ENCODE measurements around the gene GJE1.
A peak's percentile ranks its signal among the peaks of the same experiment; 100 is the strongest.
"Not testable (repeated sequence)": the region's sequence is repeated elsewhere in the genome, so short reads cannot be mapped to it uniquely, and the experiment has no call there.

GJE1 gene

DNA sequence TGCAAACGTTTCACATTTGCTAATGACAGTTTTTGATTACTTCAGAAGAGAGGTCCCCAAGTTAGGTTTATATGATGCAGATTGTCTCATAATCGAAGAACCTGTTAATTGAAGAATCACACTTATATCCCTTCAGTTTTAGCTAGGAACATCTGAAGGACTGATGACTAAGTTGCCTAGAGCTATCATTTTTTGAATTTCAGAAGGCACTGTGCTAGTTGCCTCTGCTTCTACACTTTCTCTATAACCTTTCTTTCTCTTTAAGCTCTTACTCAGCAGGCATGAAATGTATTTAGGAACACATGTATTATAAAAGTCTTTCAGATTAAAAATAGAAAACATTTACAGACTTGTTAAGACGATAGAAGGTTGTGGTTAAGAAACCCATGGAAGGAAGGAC lies 14.4 kb upstream of the GJE1 start:
- DNase-seq (ENCODE audit: low read depth): no peak
- TF ChIP-seq, protein P1, sequence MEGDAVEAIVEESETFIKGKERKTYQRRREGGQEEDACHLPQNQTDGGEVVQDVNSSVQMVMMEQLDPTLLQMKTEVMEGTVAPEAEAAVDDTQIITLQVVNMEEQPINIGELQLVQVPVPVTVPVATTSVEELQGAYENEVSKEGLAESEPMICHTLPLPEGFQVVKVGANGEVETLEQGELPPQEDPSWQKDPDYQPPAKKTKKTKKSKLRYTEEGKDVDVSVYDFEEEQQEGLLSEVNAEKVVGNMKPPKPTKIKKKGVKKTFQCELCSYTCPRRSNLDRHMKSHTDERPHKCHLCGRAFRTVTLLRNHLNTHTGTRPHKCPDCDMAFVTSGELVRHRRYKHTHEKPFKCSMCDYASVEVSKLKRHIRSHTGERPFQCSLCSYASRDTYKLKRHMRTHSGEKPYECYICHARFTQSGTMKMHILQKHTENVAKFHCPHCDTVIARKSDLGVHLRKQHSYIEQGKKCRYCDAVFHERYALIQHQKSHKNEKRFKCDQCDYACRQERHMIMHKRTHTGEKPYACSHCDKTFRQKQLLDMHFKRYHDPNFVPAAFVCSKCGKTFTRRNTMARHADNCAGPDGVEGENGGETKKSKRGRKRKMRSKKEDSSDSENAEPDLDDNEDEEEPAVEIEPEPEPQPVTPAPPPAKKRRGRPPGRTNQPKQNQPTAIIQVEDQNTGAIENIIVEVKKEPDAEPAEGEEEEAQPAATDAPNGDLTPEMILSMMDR (IDR thresholded peaks at IDR 0.05; ENCODE audit: insufficient read depth, low read depth, low read length, missing control alignments): no peak
- no peak overlapping the region for H3K4me3 ChIP-seq (ENCODE audit: low read depth, low read length)

DNA sequence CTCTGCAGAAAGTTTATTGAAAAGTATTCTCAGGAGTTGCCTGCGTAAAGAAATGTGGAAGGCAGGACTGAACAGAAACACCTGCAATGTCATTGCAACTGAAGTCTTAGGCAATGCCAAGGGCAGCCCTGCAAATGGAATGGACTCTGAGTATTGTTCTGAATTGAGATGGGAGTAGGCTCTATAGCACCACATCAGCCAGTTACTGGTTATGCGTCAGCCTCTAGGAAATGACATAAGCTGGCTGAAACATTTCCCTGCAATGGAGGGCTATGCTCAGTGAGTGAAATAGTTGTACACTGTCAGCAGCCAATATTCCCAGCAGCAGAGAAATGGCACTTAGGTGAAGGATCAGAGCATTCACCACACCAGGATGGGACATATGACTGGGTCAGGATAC lies 13.8 kb upstream of the GJE1 start:
- no peak overlapping the region for H3K4me3 ChIP-seq (ENCODE audit: low read depth, low read length)
- no peak for DNase-seq (ENCODE audit: low read depth)
- TF ChIP-seq, protein P1 (IDR thresholded peaks at IDR 0.05; ENCODE audit: insufficient read depth, low read depth, low read length, missing control alignments): no peak

DNA sequence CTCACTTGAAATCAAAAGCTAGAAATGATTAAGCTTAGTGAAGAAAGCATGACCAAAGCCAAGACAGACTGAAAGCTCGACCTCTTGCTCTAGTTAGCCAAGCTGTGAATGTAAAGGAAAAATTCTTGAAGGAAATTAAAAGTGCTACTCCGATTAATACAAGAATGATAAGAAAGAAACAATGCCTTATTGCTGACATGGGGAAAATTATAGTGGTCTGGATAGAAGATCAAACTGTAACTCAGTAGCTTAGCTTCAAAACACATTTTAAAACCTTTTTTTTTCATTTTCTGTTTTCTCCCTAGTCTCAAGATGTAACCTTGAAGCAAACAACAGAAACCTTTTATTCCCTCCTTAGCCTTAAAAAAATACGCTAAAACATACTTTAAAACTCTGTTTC lies 11.4 kb upstream of the GJE1 start:
- no peak for DNase-seq (ENCODE audit: low read depth)
- H3K4me3 ChIP-seq (ENCODE audit: low read depth, low read length): no peak overlapping the region
- TF ChIP-seq, protein P1 (IDR thresholded peaks at IDR 0.05; ENCODE audit: insufficient read depth, low read depth, low read length, missing control alignments): no peak

DNA sequence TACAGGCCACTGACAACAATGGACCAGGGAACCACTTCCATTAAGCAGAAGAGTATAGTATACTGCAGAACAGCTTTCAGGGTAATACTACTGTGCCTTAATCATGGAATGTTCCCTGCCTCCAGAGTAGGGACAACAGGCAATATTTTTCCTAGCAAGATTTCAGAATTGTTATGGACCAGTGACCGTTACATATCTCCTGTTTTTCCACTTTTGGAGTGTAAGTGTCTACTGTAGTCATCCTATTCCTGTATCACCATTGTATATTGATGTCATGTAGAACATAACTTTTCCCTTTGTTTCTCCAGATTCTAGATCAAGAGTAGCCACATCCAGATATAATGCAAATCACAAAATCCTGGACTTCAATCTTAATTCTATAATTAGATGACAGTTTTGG lies 1.9 kb upstream of the GJE1 start:
- H3K4me3 ChIP-seq (ENCODE audit: low read depth, low read length): no peak overlapping the region
- no peak for DNase-seq (ENCODE audit: low read depth)
- TF ChIP-seq, protein P1 (IDR thresholded peaks at IDR 0.05; ENCODE audit: insufficient read depth, low read depth, low read length, missing control alignments): no peak

DNA sequence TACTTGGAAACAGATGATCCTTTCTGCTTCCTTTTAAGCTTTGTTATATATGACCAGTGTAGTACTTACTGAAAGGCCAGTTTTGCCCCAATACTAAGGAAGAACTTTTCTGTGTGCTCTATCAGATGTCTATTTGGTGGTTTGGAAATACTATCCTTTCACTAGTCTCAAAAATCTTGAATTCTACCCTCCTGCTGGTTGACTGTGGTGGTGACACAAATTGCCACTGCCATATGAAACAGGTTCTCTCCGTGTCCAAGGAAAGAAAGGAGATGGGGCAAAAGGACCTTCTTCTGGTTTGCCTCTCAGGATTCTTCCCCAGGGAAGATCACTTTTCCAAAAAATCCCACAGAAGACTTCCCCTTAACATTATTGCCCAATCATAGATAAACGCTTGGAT lies 6.2 kb downstream of the GJE1 start:
- no peak for DNase-seq (ENCODE audit: low read depth)
- TF ChIP-seq, protein P1 (IDR thresholded peaks at IDR 0.05; ENCODE audit: insufficient read depth, low read depth, low read length, missing control alignments): no peak
- no peak overlapping the region for H3K4me3 ChIP-seq (ENCODE audit: low read depth, low read length)

DNA sequence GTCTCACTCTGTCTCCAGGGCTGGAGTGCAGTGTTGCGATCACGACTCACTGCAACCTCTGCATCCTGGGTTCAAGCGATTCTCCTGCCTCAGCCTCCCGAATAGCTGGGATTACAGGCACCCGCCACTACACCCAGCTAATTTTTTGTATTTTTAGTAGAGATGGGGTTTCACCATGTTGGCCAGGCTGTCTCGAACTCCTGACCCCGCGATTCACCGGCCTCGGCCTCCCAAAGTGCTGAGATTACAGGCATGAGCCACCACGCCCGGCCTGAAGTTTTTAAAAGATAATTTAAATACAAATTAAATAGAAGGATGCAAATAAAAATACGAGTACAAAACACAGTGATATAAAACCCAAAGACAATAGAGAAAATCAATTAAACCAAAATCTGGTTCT lies 8.8 kb downstream of the GJE1 start:
- H3K4me3 ChIP-seq (ENCODE audit: low read depth, low read length); DNase-seq (ENCODE audit: low read depth): not testable (repeated sequence)

DNA sequence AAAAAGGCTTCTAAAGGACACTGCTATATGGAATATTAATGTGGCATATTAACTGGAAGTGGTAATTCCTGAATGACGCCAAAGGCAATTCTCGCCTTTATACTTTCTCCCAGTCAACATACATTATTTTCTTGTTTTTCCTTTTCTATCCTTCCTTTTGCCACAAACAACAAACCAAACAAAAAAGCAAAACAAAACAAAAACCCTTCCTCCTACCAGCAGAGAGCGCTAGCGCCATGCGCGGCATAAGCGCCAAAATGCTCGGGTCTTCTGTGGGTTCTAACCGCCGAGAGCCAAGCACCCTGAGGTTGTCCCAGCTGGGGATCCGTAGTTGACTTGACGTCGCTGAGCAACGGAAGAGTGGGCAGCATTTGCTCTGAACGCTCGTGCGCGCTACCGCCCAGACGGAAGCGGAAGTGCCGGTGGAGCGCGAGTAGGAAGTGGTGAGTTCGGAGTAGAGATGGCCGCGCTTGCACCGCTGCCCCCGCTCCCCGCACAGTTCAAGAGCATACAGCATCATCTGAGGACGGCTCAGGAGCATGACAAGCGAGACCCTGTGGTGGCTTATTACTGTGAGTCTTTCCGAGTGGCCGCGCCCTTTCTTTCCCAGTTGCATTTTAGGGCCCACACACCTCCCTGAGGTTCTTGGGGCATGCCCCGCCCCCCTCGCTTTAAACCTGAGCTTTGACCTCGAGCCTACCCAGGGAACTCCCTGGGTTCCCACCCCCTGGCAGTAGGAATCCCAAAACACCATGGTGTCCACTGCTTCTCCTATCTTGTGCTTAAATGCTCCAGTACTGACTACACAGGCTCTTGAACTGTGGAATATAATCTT lies 14.3 kb downstream of the GJE1 start, which contains the start of the genes NMBR and VTA1:
Gene NMBR, minus strand, starts transcription at position 295 of the 835 bp plus-strand sequence. CDS start 58,464 bp downstream, outside the sequence.
Gene VTA1, plus strand, starts transcription at position 436 of the 835 bp plus-strand sequence. Its CDS starts 25 bp downstream, at position 461.
- peak; percentile 99 for DNase-seq (ENCODE audit: low read depth)
- peak within 1 kb of the TSS; percentile 91 for H3K4me3 ChIP-seq (ENCODE audit: low read depth, low read length)
- TF ChIP-seq, protein P1 (IDR thresholded peaks at IDR 0.05; ENCODE audit: insufficient read depth, low read depth, low read length, missing control alignments): peak; percentile 85
